HTR-8/SVneo (cell line): ENCODE results near the gene THAP11.

Experiments
- DNase-seq: peaks from one replicate; pipeline ENCODE4 v3.0.0; 2011; ENCODE audit warnings: low spot score, mixed read lengths; ENCODE audit not compliant: insufficient read length
- FAIRE-seq: peaks from 2 replicates; lab custom pipeline; 2011; peaks lifted over from hg19 to GRCh38; lab: Jason Lieb, UNC

The THAP11 gene

GRCh38 chr16:67841816-67842508, at the start of gene THAP11:
Gene THAP11, plus strand, starts transcription at chr16:67842320. Its CDS starts 235 bp downstream, at chr16:67842555.
- peak; percentile 93 for DNase-seq
- peak; percentile 95 for FAIRE-seq

- FAIRE-seq (no peak), DNase-seq (no peak)
These were observed 45.9 kb upstream of the THAP11 start for GRCh38 chr16:67796099-67796718.

- DNase-seq (no peak), FAIRE-seq (no peak)
These were observed 41.7 kb upstream of the THAP11 start for GRCh38 chr16:67800338-67800926.

- no peak for FAIRE-seq
These were observed 40.9 kb upstream of the THAP11 start for GRCh38 chr16:67801241-67801640.

GRCh38 chr16:67801883-67802282, 40.2 kb upstream of the THAP11 start:
- FAIRE-seq (no peak), DNase-seq (no peak)

More at GRCh38 chr16:67801241-67801640, 40.9 kb upstream of the THAP11 start:
- no peak for DNase-seq

- no peak for DNase-seq
- FAIRE-seq = no peak
These were observed 38.2 kb upstream of the THAP11 start for GRCh38 chr16:67803894-67804293.

- FAIRE-seq = no peak
- no peak for DNase-seq
These were observed 37.1 kb upstream of the THAP11 start for GRCh38 chr16:67804853-67805542.

GRCh38 chr16:67805718-67806427, 36.2 kb upstream of the THAP11 start:
- DNase-seq = no peak
- no peak for FAIRE-seq

- FAIRE-seq = peak; percentile 95
- peak; percentile 98 for DNase-seq
These were observed 35.5 kb upstream of the THAP11 start, which contains the start of the genes RANBP10 and TSNAXIP1 for GRCh38 chr16:67806428-67807147. Gene RANBP10, minus strand, starts transcription at chr16:67806560. Its CDS starts 24 bp downstream, at chr16:67806536. Gene TSNAXIP1, plus strand, starts transcription at chr16:67806889. Its CDS starts 261 bp downstream, at chr16:67807150.

GRCh38 chr16:67807148-67807682, 34.9 kb upstream of the THAP11 start:
- peak; percentile 4 for FAIRE-seq
- DNase-seq = no peak

GRCh38 chr16:67811899-67812298, 30.2 kb upstream of the THAP11 start:
- DNase-seq = no peak
- FAIRE-seq = peak; percentile 72

- DNase-seq (no peak), FAIRE-seq (no peak)
These were observed 27.6 kb upstream of the THAP11 start for GRCh38 chr16:67814567-67814966.

- FAIRE-seq = no peak
- DNase-seq = no peak
These were observed 21.4 kb upstream of the THAP11 start for GRCh38 chr16:67820608-67821259.

GRCh38 chr16:67822511-67822910, 19.6 kb upstream of the THAP11 start:
- FAIRE-seq (peak; percentile 36), DNase-seq (no peak)

GRCh38 chr16:67825119-67825518, 17.0 kb upstream of the THAP11 start:
- no peak for FAIRE-seq

GRCh38 chr16:67825906-67826305, 16.2 kb upstream of the THAP11 start:
- no peak for DNase-seq
- FAIRE-seq = no peak

More at GRCh38 chr16:67825119-67825518, 17.0 kb upstream of the THAP11 start:
- DNase-seq = no peak

GRCh38 chr16:67828651-67829050, 13.5 kb upstream of the THAP11 start:
- no peak for FAIRE-seq
- DNase-seq = no peak

GRCh38 chr16:67833030-67833414, 9.1 kb upstream of the THAP11 start:
- no peak for DNase-seq
- FAIRE-seq = peak; percentile 52
